HG03103 (cell line): ENCODE measurements around the gene MTRF1L.
"Not testable (repeated sequence)": the region's sequence is repeated elsewhere in the genome, so short reads cannot be mapped to it uniquely, and the experiment has no call there.

Experiments used
- ATAC-seq: cut with Tn5 transposase; IDR thresholded peaks from one replicate; pipeline ENCODE4 v1.9.1; 2021; ENCODE audit warnings: low read depth; ENCODE audit not compliant: unreplicated experiment

Gene MTRF1L

DNA sequence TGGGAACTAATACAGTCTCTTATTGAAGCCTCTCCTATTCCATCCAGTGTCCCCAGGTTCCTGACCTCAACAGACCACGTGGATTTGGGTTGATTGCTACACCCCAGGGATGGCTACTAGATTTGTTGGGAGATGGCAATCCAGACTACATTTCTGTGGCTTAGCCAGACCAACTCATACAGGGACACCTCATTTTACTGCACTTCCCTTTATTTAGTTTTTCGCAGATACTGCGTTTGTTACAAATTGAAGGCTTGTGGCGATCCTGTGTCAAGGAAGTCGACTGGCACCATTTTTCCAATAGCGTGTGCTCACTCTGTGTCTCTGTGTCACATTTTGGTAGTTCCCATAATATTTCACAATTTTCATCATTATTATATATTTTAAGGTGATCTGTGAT, 10.3 kb upstream of the MTRF1L start:
- no peak for ATAC-seq

DNA sequence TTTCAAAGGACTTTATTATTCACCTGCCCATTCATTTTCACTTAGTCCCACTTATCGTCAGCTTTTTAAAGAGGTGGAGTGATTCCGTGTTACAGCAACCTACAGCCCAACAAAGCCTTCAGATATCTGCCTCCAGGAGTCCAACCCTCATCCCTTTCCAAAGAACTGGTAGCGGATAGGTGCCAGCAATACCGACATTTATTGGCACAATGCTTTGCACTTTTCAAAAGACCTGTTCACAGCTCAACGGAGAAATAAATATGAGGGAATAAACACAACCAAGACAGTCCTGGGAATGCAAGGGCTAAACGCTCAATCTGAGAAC, 819 bp upstream of the MTRF1L start:
- ATAC-seq: peak; percentile 0

DNA sequence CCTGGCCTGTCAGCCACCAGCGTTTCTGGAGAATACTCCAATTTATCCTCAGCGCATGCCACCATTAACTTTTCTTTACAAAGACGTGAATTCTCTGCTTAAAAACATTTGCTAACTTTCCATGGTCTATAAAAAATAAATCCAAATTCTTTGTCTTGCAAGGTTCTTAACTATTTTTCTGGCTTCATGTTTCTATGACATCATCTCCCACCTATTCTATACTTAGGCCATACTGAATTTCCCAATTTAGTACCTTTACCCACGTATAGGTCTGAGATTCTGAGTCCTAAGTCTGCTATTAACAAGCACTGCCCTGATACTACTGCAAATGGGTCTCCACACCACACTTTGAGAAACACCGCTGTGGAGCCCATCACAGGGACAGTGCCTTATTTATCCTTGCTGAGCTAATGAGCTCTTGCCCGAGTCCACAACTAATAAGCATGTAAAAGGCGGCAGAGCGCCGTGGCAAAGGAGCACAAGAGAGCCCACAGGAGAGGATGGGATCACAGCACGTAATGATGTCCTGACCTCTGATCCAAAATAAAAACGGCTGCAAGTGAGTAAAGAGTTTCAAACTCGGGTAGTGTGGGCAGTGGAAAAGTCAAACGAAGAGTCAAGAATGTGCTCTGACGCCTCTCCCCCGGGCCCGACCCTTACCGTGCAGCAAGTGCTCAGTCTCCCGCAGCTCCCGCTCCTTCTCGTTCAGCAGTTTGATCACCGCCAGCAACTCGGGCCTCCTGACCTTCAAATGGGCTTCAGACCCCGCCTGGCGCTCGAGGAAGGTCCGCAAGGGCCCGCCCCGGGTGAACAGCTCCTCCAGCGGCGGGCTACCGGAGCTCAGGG, 519 bp downstream of the MTRF1L start:
- peak; percentile 14 for ATAC-seq

DNA sequence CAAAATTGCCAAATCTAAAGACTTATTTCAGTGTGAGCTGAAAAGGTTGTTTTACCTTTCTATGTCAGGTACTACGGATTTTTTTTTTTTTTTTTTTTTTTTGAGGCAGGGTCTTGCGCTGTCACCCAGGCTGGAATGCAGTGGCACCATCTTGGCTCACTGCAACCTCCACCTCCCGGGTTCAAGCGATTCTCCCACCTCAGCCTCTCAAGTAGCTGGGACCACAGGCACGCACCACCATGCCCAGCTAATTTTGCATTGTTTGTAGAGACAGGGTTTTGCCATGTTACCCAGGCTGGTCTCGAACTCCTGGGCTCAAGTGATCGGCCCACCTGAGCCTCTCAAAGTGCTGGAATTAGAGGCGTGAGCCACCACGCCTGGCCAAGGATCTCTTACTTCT, 1.7 kb downstream of the MTRF1L start:
- ATAC-seq: not testable (repeated sequence)

DNA sequence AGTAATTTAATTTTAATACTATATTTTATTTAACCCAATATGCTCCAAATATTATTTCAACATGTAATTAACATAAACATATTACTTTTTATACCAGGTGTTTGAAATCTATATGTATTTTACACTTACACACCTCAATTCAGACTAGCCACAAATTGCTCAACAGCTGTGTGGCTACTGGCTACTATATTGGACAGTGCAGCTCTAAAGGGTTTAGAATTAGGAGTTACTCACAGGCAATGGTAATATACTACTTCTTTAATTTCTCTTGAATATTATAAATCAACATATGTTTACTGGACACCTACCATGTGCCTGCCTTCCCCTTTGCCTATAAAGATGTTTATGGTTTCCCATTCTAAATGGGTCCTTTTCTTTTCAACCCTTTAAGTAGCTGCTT, 2.3 kb downstream of the MTRF1L start:
- ATAC-seq: no peak

- not testable (repeated sequence) for ATAC-seq
These were observed 3.0 kb downstream of the MTRF1L start for GRCh38 chr6:152999538-152999937.

GRCh38 chr6:152993847-152994246, 8.7 kb downstream of the MTRF1L start:
- ATAC-seq: no peak

DNA sequence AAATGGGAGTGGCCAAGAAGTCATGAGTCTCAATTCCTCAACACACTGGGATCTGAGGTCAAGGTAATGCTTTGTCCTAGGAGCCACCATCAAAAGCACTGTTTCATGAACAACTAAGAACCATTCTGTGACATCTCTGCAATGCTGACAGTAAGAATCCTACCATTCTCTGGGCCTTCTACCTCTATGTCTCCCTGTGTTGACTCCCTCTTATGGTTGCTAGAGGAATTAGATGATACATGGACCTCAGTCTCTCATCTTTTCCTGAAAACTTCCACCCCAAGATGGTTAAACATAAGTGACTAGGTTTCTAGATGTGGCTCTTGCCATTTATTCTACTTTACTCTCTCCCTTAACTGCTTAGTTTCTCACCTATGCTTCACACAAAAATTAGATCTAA, 9.1 kb downstream of the MTRF1L start:
- no peak for ATAC-seq

GRCh38 chr6:152986978-152987377, 15.5 kb downstream of the MTRF1L start:
- no peak for ATAC-seq

DNA sequence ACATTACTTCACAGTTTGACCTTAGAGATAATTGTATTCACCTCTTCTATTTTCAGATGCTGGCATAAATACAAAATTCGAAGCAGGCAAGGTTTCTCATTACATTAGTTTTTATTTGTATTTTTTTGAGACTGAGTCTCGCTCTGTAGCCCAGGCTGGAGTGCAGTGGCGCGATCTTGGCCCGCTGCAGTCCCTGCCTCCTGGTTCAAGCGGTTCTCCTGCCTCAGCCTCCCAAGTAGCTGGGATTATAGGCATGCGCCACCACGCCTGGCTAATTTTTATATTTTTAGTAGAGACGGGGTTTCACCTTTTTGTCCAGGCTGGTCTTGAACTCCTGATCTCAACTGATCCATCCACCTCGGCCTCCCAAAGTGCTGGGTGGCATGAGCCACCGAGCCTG, 17.2 kb downstream of the MTRF1L start:
- not testable (repeated sequence) for ATAC-seq

GRCh38 chr6:152984513-152984872, 18.0 kb downstream of the MTRF1L start:
- ATAC-seq: peak; percentile 26

DNA sequence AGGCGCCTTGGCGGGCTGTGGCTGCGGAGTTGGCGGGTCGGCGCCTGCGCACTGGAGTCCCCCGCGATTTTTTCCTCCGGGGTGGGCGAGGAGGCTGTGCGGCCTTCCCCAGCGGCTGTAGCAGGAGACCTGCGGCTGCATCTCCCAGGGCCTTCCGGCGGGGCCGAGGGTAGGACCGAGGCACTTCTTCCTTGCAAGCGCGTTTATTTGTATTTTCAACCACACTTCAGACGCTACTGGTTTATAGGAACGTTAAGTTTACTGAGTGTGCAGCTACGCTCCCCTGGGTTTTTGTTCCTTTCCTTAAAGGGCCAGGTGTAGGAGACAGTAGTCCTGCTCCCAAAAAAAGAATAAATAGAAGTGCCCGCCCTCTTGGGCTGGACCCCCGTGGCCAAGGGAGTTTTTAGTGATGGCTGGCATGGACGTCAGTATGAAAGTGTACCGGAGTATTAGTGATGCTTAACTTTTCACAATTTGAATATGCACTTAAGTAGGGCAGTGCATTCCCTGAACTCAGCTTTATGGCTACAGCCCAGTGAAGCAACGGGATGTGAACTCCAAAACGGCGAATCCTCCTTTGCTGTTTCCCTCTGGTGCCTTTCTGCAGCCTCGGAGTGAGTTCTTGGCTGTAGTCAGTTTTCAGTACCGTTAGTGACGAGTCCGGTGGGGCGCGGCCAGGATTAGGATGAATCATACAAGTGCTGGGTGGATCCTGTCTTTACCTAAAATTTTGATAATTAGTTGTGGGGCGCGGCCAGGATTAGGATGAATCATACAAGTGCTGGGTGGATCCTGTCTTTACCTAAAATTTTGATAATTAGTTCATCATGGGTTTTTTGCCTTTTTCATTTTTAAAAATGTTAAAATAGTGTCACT, 18.6 kb downstream of the MTRF1L start:
- ATAC-seq: peak; percentile 18

DNA sequence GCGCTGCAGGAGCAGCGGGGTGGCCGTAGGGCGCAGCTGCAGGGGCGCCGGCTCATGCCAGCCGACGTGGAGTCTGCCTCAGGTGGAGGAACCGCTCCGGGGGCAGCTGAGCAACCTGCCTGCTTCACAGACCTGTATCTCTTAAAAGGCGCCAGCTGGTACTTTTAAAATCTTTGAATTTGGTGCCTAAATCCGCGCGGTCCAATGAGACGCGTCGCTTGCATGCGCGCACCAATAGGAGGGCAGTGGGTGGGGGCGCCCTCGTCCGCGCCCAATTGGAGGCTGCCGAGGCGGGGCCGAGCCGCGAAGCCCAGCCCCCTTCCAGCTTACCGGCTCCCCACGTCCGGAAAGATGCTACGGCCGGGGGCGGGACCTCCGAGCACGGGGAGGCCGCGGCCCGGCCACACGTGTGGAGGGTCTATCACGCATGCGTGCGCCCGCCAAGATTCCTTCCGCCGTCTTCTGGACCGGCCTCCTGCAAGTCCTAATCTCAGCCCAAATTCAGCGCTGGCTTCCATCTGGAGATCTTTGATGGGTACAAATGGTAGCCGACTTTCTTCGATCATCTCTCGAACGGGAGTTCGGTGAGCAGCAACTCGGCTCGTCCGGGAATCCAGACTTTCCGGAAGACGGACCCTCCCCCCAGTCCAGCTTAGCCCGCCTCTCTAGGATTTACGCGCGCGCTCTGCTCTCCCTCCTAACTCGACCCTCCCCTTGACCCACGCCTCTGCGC, 19.4 kb downstream of the MTRF1L start, which contains the start of gene FBXO5:
TSS of gene FBXO5 (minus strand) at position 138 of the 733 bp plus-strand sequence. CDS start at position 56, 82 bp downstream.
- ATAC-seq: peak; percentile 77

DNA sequence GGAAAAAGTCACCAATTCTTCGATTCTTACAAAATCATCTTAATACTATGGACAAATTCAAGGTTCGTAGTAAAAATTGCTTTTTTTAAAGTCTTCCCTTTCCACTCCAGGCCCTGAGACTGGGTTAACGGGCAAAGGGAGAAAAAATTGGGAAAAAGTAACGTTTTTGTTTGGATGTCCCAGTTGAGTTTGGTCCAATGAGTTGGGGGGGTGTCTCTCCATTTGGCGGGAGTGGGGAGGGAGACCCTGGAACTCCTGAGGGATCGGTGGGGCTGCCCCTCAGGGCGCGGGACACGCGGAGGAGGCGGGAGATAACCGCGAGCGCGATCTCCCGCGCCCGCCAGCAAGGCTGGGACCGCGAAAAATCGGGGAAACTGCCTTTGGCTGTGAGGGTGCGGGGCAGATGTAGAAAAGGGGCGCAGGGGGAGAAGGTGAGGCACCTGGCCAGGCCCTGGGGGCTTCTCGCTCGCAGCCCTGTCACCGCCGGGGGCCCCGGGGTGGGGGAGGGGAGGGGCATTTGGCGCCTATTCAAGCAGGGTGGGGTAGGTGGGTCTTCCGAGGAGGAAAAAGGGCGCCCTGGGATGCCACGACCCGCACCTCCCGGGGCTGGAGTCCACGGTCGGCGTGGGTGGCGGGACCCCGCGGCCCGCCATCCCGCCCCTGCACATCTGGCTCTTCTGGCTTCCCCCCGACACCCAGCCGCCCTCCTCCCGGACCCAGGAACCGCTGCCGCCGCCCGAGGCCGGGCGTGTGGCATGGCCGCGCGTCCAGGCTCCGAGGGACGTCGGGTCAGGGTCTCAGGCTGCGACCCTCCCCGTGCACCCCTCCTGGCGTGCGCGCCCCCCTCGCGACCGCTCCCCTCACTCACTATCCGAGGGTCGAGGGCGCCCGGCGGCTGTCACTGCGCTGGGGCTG, 20.3 kb downstream of the MTRF1L start:
- no peak for ATAC-seq

DNA sequence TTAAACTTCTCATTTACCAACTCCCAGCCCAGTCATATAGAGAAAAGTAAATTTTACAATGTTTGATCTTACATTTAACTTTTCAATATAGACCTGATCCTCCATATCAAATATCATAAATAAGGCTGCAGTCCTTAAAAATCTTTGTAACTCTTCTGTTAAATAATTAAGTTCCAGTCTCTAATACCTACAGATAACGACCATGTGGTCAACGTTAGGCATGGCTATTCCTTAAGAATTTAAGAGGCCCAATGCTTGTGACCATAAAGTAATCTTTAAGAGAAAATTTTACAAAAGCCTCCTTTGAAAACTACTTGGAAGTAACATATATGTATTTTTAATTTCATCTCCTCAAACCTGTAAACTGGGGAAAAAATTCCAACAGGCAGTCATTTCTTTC, 21.3 kb downstream of the MTRF1L start:
- no peak for ATAC-seq

DNA sequence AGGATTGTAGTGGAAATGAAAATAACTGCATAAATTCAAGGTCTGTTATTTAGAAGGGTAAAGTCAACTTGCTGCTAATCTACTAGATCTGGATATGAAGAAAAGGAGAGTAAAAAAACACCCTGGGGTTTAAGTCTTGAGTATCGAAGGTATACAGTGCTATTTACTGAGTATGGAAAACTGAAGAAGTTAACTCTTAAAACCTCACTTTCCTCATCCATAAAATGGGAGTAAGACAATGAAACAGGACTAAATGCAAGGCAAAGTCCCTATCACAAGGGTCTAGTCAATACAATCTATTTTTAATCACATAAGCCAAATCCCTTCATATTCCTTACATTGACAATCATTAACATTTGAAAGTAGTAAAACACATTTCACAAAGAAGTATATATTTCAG, 21.9 kb downstream of the MTRF1L start:
- ATAC-seq: no peak

DNA sequence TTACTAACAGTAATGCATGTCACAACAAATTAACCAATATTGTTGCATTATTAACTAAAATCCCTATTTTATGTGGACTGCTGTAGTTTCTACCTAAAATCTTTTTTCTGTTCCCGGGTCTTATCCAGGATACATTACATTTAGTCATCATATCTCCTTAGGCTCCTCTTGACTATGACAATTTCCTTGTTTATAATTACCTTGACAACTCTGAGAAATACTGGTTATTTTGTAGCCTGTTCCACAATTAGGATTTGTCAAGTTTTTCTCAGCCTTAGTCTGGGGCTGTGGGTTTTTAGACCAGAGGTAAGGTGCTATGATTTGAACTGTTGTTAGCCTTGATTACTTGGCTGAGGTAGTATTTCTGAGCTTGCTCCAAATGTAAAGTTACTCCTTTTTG, 23.4 kb downstream of the MTRF1L start:
- no peak for ATAC-seq

- no peak for ATAC-seq
These were observed 24.5 kb downstream of the MTRF1L start for GRCh38 chr6:152978058-152978457.

- no peak for ATAC-seq
These were observed 25.0 kb downstream of the MTRF1L start for GRCh38 chr6:152977556-152977955.

- ATAC-seq: no peak
These were observed 25.8 kb downstream of the MTRF1L start for GRCh38 chr6:152976749-152977148.
